ENCODE data around the gene IL11.

GRCh38 chr19:55369653-55370304 lies 484 bp downstream of the IL11 start:
- TF ChIP-seq CTCF (IDR thresholded peaks at IDR 0.05) (no peak), POLR2A (IDR thresholded peaks at IDR 0.05) (no peak)

All from Peyer's patch (tissue), 4 donors.